Ovary (tissue), 3 donors: ENCODE measurements around the gene TRIM44.

ENCODE experiments used
- EP300 ChIP-seq: sonication (generic); formaldehyde crosslinking; IDR thresholded peaks from one replicate; pipeline ENCODE4 v1.6.1; 2017; ENCODE audit warnings: antibody characterized with exemption
- POLR2A ChIP-seq: fragments of 450-650 bp; IDR thresholded peaks from one replicate; pipeline ENCODE4 v1.6.1; 2017; ENCODE audit warnings: antibody characterized with exemption, mild to moderate bottlenecking, moderate library complexity
- TF ChIP-seq, protein P1 (sequence below), 3 donors: fragments of 450-650 bp in 2 of 3; fragments of 200-600 bp in 1 of 3; IDR thresholded peaks; one replicate each; pipeline versions ENCODE4 v1.5.1 to v1.8.0; 2016 to 2022; ENCODE audit warnings: antibody characterized with exemption in 3 of 3, mild to moderate bottlenecking in 1 of 3
- donor health status: DM: no; HTN: no; CAD: no.

- TF ChIP-seq POLR2A (no peak), EP300 (no peak)
- TF ChIP-seq, protein P1, sequence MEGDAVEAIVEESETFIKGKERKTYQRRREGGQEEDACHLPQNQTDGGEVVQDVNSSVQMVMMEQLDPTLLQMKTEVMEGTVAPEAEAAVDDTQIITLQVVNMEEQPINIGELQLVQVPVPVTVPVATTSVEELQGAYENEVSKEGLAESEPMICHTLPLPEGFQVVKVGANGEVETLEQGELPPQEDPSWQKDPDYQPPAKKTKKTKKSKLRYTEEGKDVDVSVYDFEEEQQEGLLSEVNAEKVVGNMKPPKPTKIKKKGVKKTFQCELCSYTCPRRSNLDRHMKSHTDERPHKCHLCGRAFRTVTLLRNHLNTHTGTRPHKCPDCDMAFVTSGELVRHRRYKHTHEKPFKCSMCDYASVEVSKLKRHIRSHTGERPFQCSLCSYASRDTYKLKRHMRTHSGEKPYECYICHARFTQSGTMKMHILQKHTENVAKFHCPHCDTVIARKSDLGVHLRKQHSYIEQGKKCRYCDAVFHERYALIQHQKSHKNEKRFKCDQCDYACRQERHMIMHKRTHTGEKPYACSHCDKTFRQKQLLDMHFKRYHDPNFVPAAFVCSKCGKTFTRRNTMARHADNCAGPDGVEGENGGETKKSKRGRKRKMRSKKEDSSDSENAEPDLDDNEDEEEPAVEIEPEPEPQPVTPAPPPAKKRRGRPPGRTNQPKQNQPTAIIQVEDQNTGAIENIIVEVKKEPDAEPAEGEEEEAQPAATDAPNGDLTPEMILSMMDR (IDR thresholded peaks at IDR 0.05), result no peak
Measured at GRCh38 chr11:35798983-35799382, 136.4 kb downstream of the TRIM44 start.
